GM19035 (cell line): ENCODE results near the gene ZBTB48.
"Not testable (repeated sequence)": the region's sequence is repeated elsewhere in the genome, so short reads cannot be mapped to it uniquely, and the experiment has no call there.

Experiments
- ATAC-seq: cut with Tn5 transposase; IDR thresholded peaks from one replicate; pipeline ENCODE4 v1.9.1; 2021; ENCODE audit not compliant: unreplicated experiment

ZBTB48 gene

GRCh38 chr1:6631058-6631457, 51.3 kb downstream of the ZBTB48 start:
- no peak for ATAC-seq

GRCh38 chr1:6632588-6633514, 53.1 kb downstream of the ZBTB48 start:
- no peak for ATAC-seq

GRCh38 chr1:6634371-6635052, 54.7 kb downstream of the ZBTB48 start:
- no peak for ATAC-seq

GRCh38 chr1:6635161-6635909, 55.5 kb downstream of the ZBTB48 start:
- no peak for ATAC-seq

- no peak for ATAC-seq
Measured at GRCh38 chr1:6635910-6636760, 56.3 kb downstream of the ZBTB48 start.

GRCh38 chr1:6636778-6637177, 57.0 kb downstream of the ZBTB48 start:
- not testable (repeated sequence) for ATAC-seq

GRCh38 chr1:6637770-6638169, 58.0 kb downstream of the ZBTB48 start:
- ATAC-seq, result no peak

- no peak for ATAC-seq
Measured at GRCh38 chr1:6638226-6638625, 58.4 kb downstream of the ZBTB48 start.
